ENCODE data around the gene PHF20. TPM values are rescaled to one million over a fixed set of nuclear protein-coding genes. Genes with fewer than 3 reads are reported as not detected.
A peak's percentile ranks its signal among the peaks of the same experiment; 100 is the strongest.
"Not testable (repeated sequence)": the region's sequence is repeated elsewhere in the genome, so short reads cannot be mapped to it uniquely, and the experiment has no call there.

Gene PHF20
- total RNA-seq, 2 donors from 2014 or later, result 17.6 to 25.1 TPM

GRCh38 chr20:35947489-35947888, 175.7 kb downstream of the PHF20 start:
- H3K9me3 ChIP-seq, result no peaks in the 10 kb centered on the region
- TF ChIP-seq POLR2A (IDR thresholded peaks at IDR 0.05) (no peak), CTCF (IDR thresholded peaks at IDR 0.05) (peak in 3 of 7 experiments; percentile 12 to 17 (median 12))
- no peaks in the 10 kb centered on the region for H3K36me3 ChIP-seq (replicated peaks in 1 of 2; ENCODE audit: insufficient read depth in 1 of 2, low read depth in 2 of 2)
- H3K27ac ChIP-seq, result peak overlapping the region in 1 of 4 donors; percentile 15
- intact Hi-C loops (cut with DNase I), result no loop called here
- WGBS, 2 donors, result 60 to 66% methylated on average over 9 of the region's 9 CpGs
- H3K4me1 ChIP-seq, result peaks cover 9% of the 10 kb centered on the region
- no peak overlapping the region for H3K4me3 ChIP-seq
- peak in 2 of 4 donors; percentile 16 to 23 for DNase-seq
- no peaks in the 10 kb centered on the region for H3K27me3 ChIP-seq
- ATAC-seq, result peak; percentile 24

- no peaks in the 10 kb centered on the region for H3K36me3 ChIP-seq (replicated peaks in 1 of 2; ENCODE audit: insufficient read depth in 1 of 2, low read depth in 2 of 2)
- WGBS, 2 donors, result 56 to 69% methylated on average over 2 of the region's 2 CpGs
- H3K4me3 ChIP-seq, result no peak overlapping the region
- DNase-seq (no peak), ATAC-seq (no peak)
- peak overlapping the region in 1 of 4 donors; percentile 15 for H3K27ac ChIP-seq
- peaks cover 14% of the 10 kb centered on the region for H3K4me1 ChIP-seq
- no peaks in the 10 kb centered on the region for H3K9me3 ChIP-seq
- no peaks in the 10 kb centered on the region for H3K27me3 ChIP-seq
- TF ChIP-seq POLR2A (IDR thresholded peaks at IDR 0.05) (no peak), CTCF (IDR thresholded peaks at IDR 0.05) (peak in 1 of 7 experiments; percentile 6)
- intact Hi-C loops (cut with DNase I), result no loop called here
These were observed 176.1 kb downstream of the PHF20 start for GRCh38 chr20:35947907-35948306.

GRCh38 chr20:35950093-35950492, 178.3 kb downstream of the PHF20 start:
- TF ChIP-seq CTCF (IDR thresholded peaks at IDR 0.05) (no peak), POLR2A (IDR thresholded peaks at IDR 0.05) (no peak)
- DNase-seq, result no peak
- no peak for ATAC-seq
- no peaks in the 10 kb centered on the region for H3K9me3 ChIP-seq
- H3K27ac ChIP-seq, result no peak overlapping the region
- 90 to 94% methylated on average over 7 of the region's 7 CpGs for WGBS, 2 donors
- intact Hi-C loops (cut with DNase I), result no loop called here
- H3K4me1 ChIP-seq, result peaks cover 22% of the 10 kb centered on the region
- no peaks in the 10 kb centered on the region for H3K36me3 ChIP-seq (replicated peaks in 1 of 2; ENCODE audit: insufficient read depth in 1 of 2, low read depth in 2 of 2)
- no peaks in the 10 kb centered on the region for H3K27me3 ChIP-seq
- H3K4me3 ChIP-seq, result no peak overlapping the region

- 93 to 95% methylated on average over 14 of the region's 14 CpGs for WGBS, 2 donors
- intact Hi-C loops (cut with DNase I); H3K4me3 ChIP-seq; ATAC-seq; H3K9me3 ChIP-seq; DNase-seq; H3K27me3 ChIP-seq; H3K36me3 ChIP-seq (replicated peaks in 1 of 2; ENCODE audit: insufficient read depth in 1 of 2, low read depth in 2 of 2): not testable (repeated sequence)
- Histone ChIP-seq H3K27ac (peak overlapping the region in 3 of 4 donors; percentile 98 to 99 (median 99)), H3K4me1 (peaks cover 29% of the 10 kb centered on the region)
These were observed 180.3 kb downstream of the PHF20 start for GRCh38 chr20:35952080-35952479.

GRCh38 chr20:35952480-35953386, 180.9 kb downstream of the PHF20 start:
- Histone ChIP-seq H3K36me3 (replicated peaks in 1 of 2; ENCODE audit: insufficient read depth in 1 of 2, low read depth in 2 of 2) (no peaks in the 10 kb centered on the region), H3K4me1 (peaks cover 29% of the 10 kb centered on the region), H3K9me3 (no peaks in the 10 kb centered on the region), H3K27me3 (no peaks in the 10 kb centered on the region), H3K4me3 (peak overlapping the region; percentile 87 to 100), H3K27ac (peak overlapping the region; percentile 96 to 99 (median 98))
- no peak for ATAC-seq
- WGBS, 2 donors, result 23 to 31% methylated on average over 6 of the region's 6 CpGs
- peak in 1 of 4 donors; percentile 24 for DNase-seq
- intact Hi-C loops (cut with DNase I), result no loop called here
- TF ChIP-seq CTCF (IDR thresholded peaks at IDR 0.05), result no peak
- TF ChIP-seq POLR2A (IDR thresholded peaks at IDR 0.05), result peak in 1 of 3 donors; percentile 8
